Thoracic aorta (tissue), 2 donors: ENCODE measurements around the gene C16orf90. TPM values are rescaled to one million over a fixed set of nuclear protein-coding genes. Genes with fewer than 3 reads are reported as not detected.

ENCODE experiments used
- ATAC-seq: fragments of 150-250 bp; one replicate; pipeline ENCODE4 v1.8.0; 2017; ENCODE audit warnings: low read depth; ENCODE audit not compliant: insufficient number of reproducible peaks, low FRiP score
- DNase-seq: peaks from one replicate; pipeline ENCODE4 v3.0.0-alpha.2; 2020; ENCODE audit warnings: low spot score
- H3K27ac ChIP-seq, 2 donors: fragments of 200-600 bp; sonication (generic); 1 replicate in 1 of 2; 2 replicates in 1 of 2; pipeline ENCODE4 v1.5.1; 2016; ENCODE audit warnings: mild to moderate bottlenecking in 2 of 2, moderate library complexity in 2 of 2
- H3K27me3 ChIP-seq: fragments of 200-600 bp; sonication (generic); replicated peaks from 2 replicates; pipeline ENCODE4 v1.6.0; 2016; ENCODE audit warnings: mild to moderate bottlenecking; ENCODE audit not compliant: insufficient read depth
- H3K36me3 ChIP-seq: fragments of 200-600 bp; sonication (generic); one replicate; pipeline ENCODE4 v1.5.1; 2016
- H3K4me1 ChIP-seq, 2 donors: fragments of 200-600 bp; sonication (generic); 1 replicate in 1 of 2; 2 replicates in 1 of 2; pipeline versions ENCODE4 v1.5.1 to v1.6.0; 2016; ENCODE audit warnings: low read depth in 2 of 2, mild to moderate bottlenecking in 1 of 2; ENCODE audit not compliant: control insufficient read depth in 1 of 2
- H3K4me3 ChIP-seq: fragments of 200-600 bp; sonication (generic); 2 replicates; pipeline ENCODE4 v1.5.1; 2016; ENCODE audit warnings: mild to moderate bottlenecking
- H3K9me3 ChIP-seq: fragments of 200-600 bp; sonication (generic); 2 replicates; pipeline ENCODE4 v1.5.1; 2016
- CTCF ChIP-seq: fragments of 200-600 bp; sonication (generic); IDR thresholded peaks from one replicate; pipeline ENCODE4 v1.5.1; 2019; ENCODE audit warnings: antibody characterized with exemption
- total RNA-seq, 2 donors: library from RNA; depleted of rRNA; stranded (reverse); fragments of >200 nt; gene quantifications; one replicate each; pipeline versions ENCODE4 v1.1.0 to v1.2.3, GENCODE V29; 2016

The C16orf90 gene
- total RNA-seq, 2 donors from 2014 or later: not detected

GRCh38 chr16:3487521-3488410 lies 7.5 kb downstream of the C16orf90 start:
- Histone ChIP-seq H3K27ac (no peak overlapping the region), H3K4me1 (no peaks in the 10 kb centered on the region), H3K4me3 (no peak overlapping the region), H3K9me3 (no peaks in the 10 kb centered on the region), H3K27me3 (no peaks in the 10 kb centered on the region), H3K36me3 (peaks cover 40% of the 10 kb centered on the region)
- DNase-seq (no peak), ATAC-seq (no peak)
- no peak for TF ChIP-seq CTCF

GRCh38 chr16:3486506-3487215 lies 8.6 kb downstream of the C16orf90 start:
- DNase-seq: no peak
- no peak for ATAC-seq
- H3K9me3 ChIP-seq: no peaks in the 10 kb centered on the region
- no peak overlapping the region for H3K4me3 ChIP-seq
- no peaks in the 10 kb centered on the region for H3K4me1 ChIP-seq
- no peak overlapping the region for H3K27ac ChIP-seq
- H3K36me3 ChIP-seq: peaks cover 46% of the 10 kb centered on the region
- TF ChIP-seq CTCF: no peak
- H3K27me3 ChIP-seq: no peaks in the 10 kb centered on the region

- no peaks in the 10 kb centered on the region for H3K9me3 ChIP-seq
- H3K27ac ChIP-seq: no peak overlapping the region
- no peak for DNase-seq
- TF ChIP-seq CTCF: no peak
- H3K27me3 ChIP-seq: no peaks in the 10 kb centered on the region
- no peak overlapping the region for H3K4me3 ChIP-seq
- ATAC-seq: no peak
- H3K36me3 ChIP-seq: peaks cover 53% of the 10 kb centered on the region
- H3K4me1 ChIP-seq: no peaks in the 10 kb centered on the region
Measured at GRCh38 chr16:3485821-3486505, 9.3 kb downstream of the C16orf90 start.

GRCh38 chr16:3485097-3485745 lies 10.1 kb downstream of the C16orf90 start:
- no peaks in the 10 kb centered on the region for H3K4me1 ChIP-seq
- H3K9me3 ChIP-seq: no peaks in the 10 kb centered on the region
- H3K36me3 ChIP-seq: peaks cover 58% of the 10 kb centered on the region
- DNase-seq (no peak), ATAC-seq (no peak)
- no peak overlapping the region for H3K27ac ChIP-seq
- no peaks in the 10 kb centered on the region for H3K27me3 ChIP-seq
- TF ChIP-seq CTCF: no peak
- H3K4me3 ChIP-seq: no peak overlapping the region
